Breast epithelium (tissue), 3 donors: ENCODE results near the gene CHN1.

Source experiments
- POLR2AphosphoS5 ChIP-seq, 3 donors: sonication (generic); formaldehyde crosslinking; IDR thresholded peaks; one replicate each; pipeline ENCODE4 v1.6.1; 2017; ENCODE audit warnings: antibody characterized with exemption in 3 of 3
- TF ChIP-seq, protein P1 (sequence below), 3 donors: fragments of 450-650 bp; IDR thresholded peaks; one replicate each; pipeline ENCODE4 v1.5.1; 2016 to 2017; ENCODE audit warnings: antibody characterized with exemption in 3 of 3, mild to moderate bottlenecking in 3 of 3, moderate library complexity in 3 of 3

DNA sequence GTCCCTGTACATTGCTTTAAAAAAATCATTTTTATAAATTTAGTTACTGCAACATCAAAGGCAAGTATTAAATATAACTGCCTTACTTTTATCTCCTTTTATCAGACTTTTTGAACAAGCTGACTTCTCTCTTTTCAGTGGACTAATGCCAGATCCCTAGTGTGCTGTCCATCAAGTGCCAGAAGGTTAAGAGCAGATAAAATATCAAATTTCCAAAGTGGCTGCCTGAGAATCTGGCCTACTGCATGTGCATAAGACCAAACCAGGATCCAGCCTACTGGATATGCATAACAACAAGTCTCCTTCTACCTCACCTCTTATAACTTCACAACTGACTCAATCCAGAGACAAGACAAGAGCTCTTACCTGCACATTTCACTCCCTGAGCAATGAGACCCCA lies 181.1 kb downstream of the CHN1 start:
- TF ChIP-seq, protein P1, sequence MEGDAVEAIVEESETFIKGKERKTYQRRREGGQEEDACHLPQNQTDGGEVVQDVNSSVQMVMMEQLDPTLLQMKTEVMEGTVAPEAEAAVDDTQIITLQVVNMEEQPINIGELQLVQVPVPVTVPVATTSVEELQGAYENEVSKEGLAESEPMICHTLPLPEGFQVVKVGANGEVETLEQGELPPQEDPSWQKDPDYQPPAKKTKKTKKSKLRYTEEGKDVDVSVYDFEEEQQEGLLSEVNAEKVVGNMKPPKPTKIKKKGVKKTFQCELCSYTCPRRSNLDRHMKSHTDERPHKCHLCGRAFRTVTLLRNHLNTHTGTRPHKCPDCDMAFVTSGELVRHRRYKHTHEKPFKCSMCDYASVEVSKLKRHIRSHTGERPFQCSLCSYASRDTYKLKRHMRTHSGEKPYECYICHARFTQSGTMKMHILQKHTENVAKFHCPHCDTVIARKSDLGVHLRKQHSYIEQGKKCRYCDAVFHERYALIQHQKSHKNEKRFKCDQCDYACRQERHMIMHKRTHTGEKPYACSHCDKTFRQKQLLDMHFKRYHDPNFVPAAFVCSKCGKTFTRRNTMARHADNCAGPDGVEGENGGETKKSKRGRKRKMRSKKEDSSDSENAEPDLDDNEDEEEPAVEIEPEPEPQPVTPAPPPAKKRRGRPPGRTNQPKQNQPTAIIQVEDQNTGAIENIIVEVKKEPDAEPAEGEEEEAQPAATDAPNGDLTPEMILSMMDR (IDR thresholded peaks at IDR 0.05): no peak
- TF ChIP-seq POLR2AphosphoS5 (IDR thresholded peaks at IDR 0.05): no peak
